DOHH2 (cell line): ENCODE measurements around the gene SCRG1.

Experiments
- EZH2phosphoT487 ChIP-seq: fragments of 200-600 bp; sonication (generic); IDR thresholded peaks from 2 replicates; pipeline ENCODE4 v1.6.1; 2017; ENCODE audit warnings: borderline replicate concordance, mild to moderate bottlenecking, antibody characterized with exemption, low read length, moderate library complexity, mixed read lengths
- TF ChIP-seq, protein P1 (sequence below): fragments of 200-600 bp; sonication (generic); IDR thresholded peaks from one replicate; pipeline ENCODE4 v1.5.1; 2014; ENCODE audit warnings: antibody characterized with exemption, mild to moderate bottlenecking, low read depth, low read length; ENCODE audit not compliant: poor library complexity, severe bottlenecking

- TF ChIP-seq, protein P1, sequence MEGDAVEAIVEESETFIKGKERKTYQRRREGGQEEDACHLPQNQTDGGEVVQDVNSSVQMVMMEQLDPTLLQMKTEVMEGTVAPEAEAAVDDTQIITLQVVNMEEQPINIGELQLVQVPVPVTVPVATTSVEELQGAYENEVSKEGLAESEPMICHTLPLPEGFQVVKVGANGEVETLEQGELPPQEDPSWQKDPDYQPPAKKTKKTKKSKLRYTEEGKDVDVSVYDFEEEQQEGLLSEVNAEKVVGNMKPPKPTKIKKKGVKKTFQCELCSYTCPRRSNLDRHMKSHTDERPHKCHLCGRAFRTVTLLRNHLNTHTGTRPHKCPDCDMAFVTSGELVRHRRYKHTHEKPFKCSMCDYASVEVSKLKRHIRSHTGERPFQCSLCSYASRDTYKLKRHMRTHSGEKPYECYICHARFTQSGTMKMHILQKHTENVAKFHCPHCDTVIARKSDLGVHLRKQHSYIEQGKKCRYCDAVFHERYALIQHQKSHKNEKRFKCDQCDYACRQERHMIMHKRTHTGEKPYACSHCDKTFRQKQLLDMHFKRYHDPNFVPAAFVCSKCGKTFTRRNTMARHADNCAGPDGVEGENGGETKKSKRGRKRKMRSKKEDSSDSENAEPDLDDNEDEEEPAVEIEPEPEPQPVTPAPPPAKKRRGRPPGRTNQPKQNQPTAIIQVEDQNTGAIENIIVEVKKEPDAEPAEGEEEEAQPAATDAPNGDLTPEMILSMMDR: no peak
- TF ChIP-seq EZH2phosphoT487: no peak
Measured at GRCh38 chr4:173446416-173446815, 47.5 kb upstream of the SCRG1 start.
